Breast epithelium (tissue), 4 donors: ENCODE data around the gene CDCP1. TPM values are rescaled to one million over a fixed set of nuclear protein-coding genes. Genes with fewer than 3 reads are reported as not detected.

Source experiments
- DNase-seq, 2 donors: peaks; one replicate each; pipeline ENCODE4 v3.0.0-alpha.2; 2019; ENCODE audit warnings: low spot score in 2 of 2
- H3K27ac ChIP-seq, 2 donors: fragments of 200-600 bp; sonication (generic) in 1 of 2; one replicate each; pipeline ENCODE4 v1.5.1; 2016 to 2019; ENCODE audit warnings: mild to moderate bottlenecking in 1 of 2
- H3K27me3 ChIP-seq, 2 donors: fragments of 200-600 bp; sonication (generic) in 1 of 2; one replicate each; pipeline versions ENCODE4 v1.5.1 to v1.6.0; 2017 to 2019; ENCODE audit warnings: control low read depth in 1 of 2, mild to moderate bottlenecking in 1 of 2
- H3K36me3 ChIP-seq: fragments of 200-600 bp; one replicate; pipeline ENCODE4 v1.5.1; 2019
- H3K4me1 ChIP-seq, 2 donors: fragments of 200-600 bp; sonication (generic); one replicate each; pipeline ENCODE4 v1.5.1; 2016 to 2019; ENCODE audit warnings: control low read depth in 1 of 2
- H3K4me3 ChIP-seq, 3 donors: fragments of 200-600 bp; sonication (generic); 1 replicate in 2 of 3; 2 replicates in 1 of 3; pipeline ENCODE4 v1.5.1; 2016 to 2019; ENCODE audit warnings: mild to moderate bottlenecking in 3 of 3, moderate library complexity in 2 of 3
- H3K9me3 ChIP-seq, 2 donors: fragments of 200-600 bp; sonication (generic) in 1 of 2; one replicate each; pipeline ENCODE4 v1.5.1; 2016 to 2019; ENCODE audit warnings: control low read depth in 1 of 2
- CTCF ChIP-seq, 3 donors: fragments of 450-650 bp; IDR thresholded peaks; one replicate each; pipeline ENCODE4 v1.5.1; 2016 to 2017; ENCODE audit warnings: antibody characterized with exemption in 3 of 3, mild to moderate bottlenecking in 3 of 3, moderate library complexity in 3 of 3
- POLR2A ChIP-seq: fragments of 450-650 bp; IDR thresholded peaks from one replicate; pipeline ENCODE4 v1.6.1; 2016; ENCODE audit warnings: antibody characterized with exemption, mild to moderate bottlenecking, moderate library complexity
- POLR2AphosphoS5 ChIP-seq, 3 donors: sonication (generic); formaldehyde crosslinking; IDR thresholded peaks; one replicate each; pipeline ENCODE4 v1.6.1; 2017; ENCODE audit warnings: antibody characterized with exemption in 3 of 3
- intact Hi-C: fragments of 100-400 bp; cut with DNase I; formaldehyde crosslinking; loops from one replicate; pipeline ENCODE4 v1.15.1; 2023; ENCODE audit warnings: low total_unique reads
- total RNA-seq, 3 donors: library from RNA; depleted of rRNA; stranded (reverse); fragments of >200 nt; gene quantifications; one replicate each; pipeline ENCODE4 v1.1.0, GENCODE V29; 2016

The CDCP1 gene
- total RNA-seq, 3 donors from 2014 or later = 1.9 to 11.3 (median 8.5) TPM

GRCh38 chr3:45066109-45066801, 79.9 kb downstream of the CDCP1 start:
- TF ChIP-seq POLR2AphosphoS5 (IDR thresholded peaks at IDR 0.05) = no peak
- TF ChIP-seq CTCF (IDR thresholded peaks at IDR 0.05) = no peak
- TF ChIP-seq POLR2A = no peak
- DNase-seq = no peak

GRCh38 chr3:45065373-45065720, 80.8 kb downstream of the CDCP1 start:
- Histone ChIP-seq H3K27me3 (no peaks in the 10 kb centered on the region), H3K27ac (peak overlapping the region in 1 of 2 donors; percentile 75), H3K9me3 (no peaks in the 10 kb centered on the region), H3K4me3 (no peak overlapping the region), H3K4me1 (no peaks in the 10 kb centered on the region), H3K36me3 (no peaks in the 10 kb centered on the region)
- no peak for TF ChIP-seq POLR2AphosphoS5 (IDR thresholded peaks at IDR 0.05)
- no peak for TF ChIP-seq CTCF (IDR thresholded peaks at IDR 0.05)
- no peak for TF ChIP-seq POLR2A
- no peak for DNase-seq
- intact Hi-C loops = loop anchor here (10.0 kb wide), 1 partner anchor 299 kb away; no protein-coding TSS in a partner anchor

More at GRCh38 chr3:45066109-45066801, 79.9 kb downstream of the CDCP1 start:
- no peaks in the 10 kb centered on the region for H3K27me3 ChIP-seq
- H3K4me3 ChIP-seq = no peak overlapping the region
- H3K4me1 ChIP-seq = no peaks in the 10 kb centered on the region
- no peaks in the 10 kb centered on the region for H3K36me3 ChIP-seq
- no peaks in the 10 kb centered on the region for H3K9me3 ChIP-seq
- H3K27ac ChIP-seq = no peak overlapping the region
- intact Hi-C loops = loop anchor here (10.0 kb wide), 1 partner anchor 299 kb away; no protein-coding TSS in a partner anchor

GRCh38 chr3:45064512-45065372, 81.4 kb downstream of the CDCP1 start:
- Histone ChIP-seq H3K27ac (peak overlapping the region in 1 of 2 donors; percentile 75), H3K36me3 (no peaks in the 10 kb centered on the region), H3K9me3 (no peaks in the 10 kb centered on the region), H3K27me3 (no peaks in the 10 kb centered on the region), H3K4me3 (peak overlapping the region in 1 of 3 donors; percentile 35), H3K4me1 (no peaks in the 10 kb centered on the region)
- TF ChIP-seq CTCF (IDR thresholded peaks at IDR 0.05) (no peak), POLR2AphosphoS5 (IDR thresholded peaks at IDR 0.05) (no peak), POLR2A (no peak)
- intact Hi-C loops = loop anchor here (10.0 kb wide), 1 partner anchor 300 kb away; no protein-coding TSS in a partner anchor
- no peak for DNase-seq

GRCh38 chr3:45062697-45063070, 83.5 kb downstream of the CDCP1 start:
- Histone ChIP-seq H3K9me3 (no peaks in the 10 kb centered on the region), H3K36me3 (no peaks in the 10 kb centered on the region), H3K4me3 (no peak overlapping the region), H3K27me3 (no peaks in the 10 kb centered on the region), H3K4me1 (no peaks in the 10 kb centered on the region), H3K27ac (peak overlapping the region in 1 of 2 donors; percentile 38)
- no peak for TF ChIP-seq POLR2AphosphoS5 (IDR thresholded peaks at IDR 0.05)
- TF ChIP-seq CTCF (IDR thresholded peaks at IDR 0.05) = no peak
- no peak for TF ChIP-seq POLR2A
- intact Hi-C loops = loop anchor here (10.0 kb wide), 1 partner anchor 302 kb away; no protein-coding TSS in a partner anchor
- no peak for DNase-seq
